PC-3 (cell line): ENCODE measurements around the gene BSG.

Source experiments
- EZH2 ChIP-seq: fragments of 300-600 bp; sonication (generic); IDR thresholded peaks from one replicate; pipeline ENCODE4 v1.6.1; 2017; ENCODE audit warnings: antibody characterized with exemption, mild to moderate bottlenecking, low read length; ENCODE audit not compliant: unreplicated experiment
- EZH2phosphoT487 ChIP-seq: fragments of 300-600 bp; sonication (generic); IDR thresholded peaks from 2 replicates; pipeline ENCODE4 v1.6.1; 2018; ENCODE audit warnings: mild to moderate bottlenecking, antibody characterized with exemption, low read length, borderline replicate concordance
- TF ChIP-seq, protein P1 (sequence below): fragments of 300-600 bp; sonication (generic); conservative IDR thresholded peaks from 2 replicates; pipeline ENCODE4 v1.5.1; 2017; ENCODE audit warnings: antibody characterized with exemption, low read depth, mild to moderate bottlenecking, low read length

DNA sequence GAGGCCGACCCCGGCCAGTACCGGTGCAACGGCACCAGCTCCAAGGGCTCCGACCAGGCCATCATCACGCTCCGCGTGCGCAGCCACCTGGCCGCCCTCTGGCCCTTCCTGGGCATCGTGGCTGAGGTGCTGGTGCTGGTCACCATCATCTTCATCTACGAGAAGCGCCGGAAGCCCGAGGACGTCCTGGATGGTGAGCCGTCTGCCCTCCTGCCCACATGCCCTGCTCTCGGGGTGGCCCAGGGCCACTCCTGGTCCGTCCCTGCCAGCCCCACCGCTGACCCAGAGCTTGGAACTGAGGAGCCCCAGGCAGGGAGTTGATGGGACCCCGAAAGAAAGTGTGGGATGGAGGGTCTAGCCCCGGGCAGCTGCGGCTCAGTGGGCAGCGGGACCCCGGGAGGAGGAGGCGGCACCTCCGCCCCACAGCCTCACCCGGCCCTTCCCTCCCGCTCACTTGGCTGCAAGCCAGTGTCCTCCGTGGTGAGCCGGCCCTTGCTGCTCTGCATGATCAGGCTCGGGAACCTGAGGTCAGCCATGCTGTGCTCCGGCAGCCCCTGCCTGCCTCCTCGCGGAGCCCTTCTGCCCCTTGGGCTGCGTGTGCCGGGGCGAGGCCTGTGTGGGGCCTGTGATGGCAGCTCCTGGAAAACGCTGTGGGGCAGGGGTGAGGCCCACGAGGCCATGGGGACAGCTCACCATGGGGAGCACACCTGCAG is 9.2 kb downstream of the BSG start:
- TF ChIP-seq, protein P1, sequence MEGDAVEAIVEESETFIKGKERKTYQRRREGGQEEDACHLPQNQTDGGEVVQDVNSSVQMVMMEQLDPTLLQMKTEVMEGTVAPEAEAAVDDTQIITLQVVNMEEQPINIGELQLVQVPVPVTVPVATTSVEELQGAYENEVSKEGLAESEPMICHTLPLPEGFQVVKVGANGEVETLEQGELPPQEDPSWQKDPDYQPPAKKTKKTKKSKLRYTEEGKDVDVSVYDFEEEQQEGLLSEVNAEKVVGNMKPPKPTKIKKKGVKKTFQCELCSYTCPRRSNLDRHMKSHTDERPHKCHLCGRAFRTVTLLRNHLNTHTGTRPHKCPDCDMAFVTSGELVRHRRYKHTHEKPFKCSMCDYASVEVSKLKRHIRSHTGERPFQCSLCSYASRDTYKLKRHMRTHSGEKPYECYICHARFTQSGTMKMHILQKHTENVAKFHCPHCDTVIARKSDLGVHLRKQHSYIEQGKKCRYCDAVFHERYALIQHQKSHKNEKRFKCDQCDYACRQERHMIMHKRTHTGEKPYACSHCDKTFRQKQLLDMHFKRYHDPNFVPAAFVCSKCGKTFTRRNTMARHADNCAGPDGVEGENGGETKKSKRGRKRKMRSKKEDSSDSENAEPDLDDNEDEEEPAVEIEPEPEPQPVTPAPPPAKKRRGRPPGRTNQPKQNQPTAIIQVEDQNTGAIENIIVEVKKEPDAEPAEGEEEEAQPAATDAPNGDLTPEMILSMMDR: no peak
- TF ChIP-seq EZH2phosphoT487 (no peak), EZH2 (no peak)
